Activated CD8-positive, alpha-beta memory T cell treated with anti-CD3 and anti-CD28 coated beads, Interleukin-2, amount 50 U/mL, for 1 hour (primary cell): ENCODE data around the gene DOCK8.

ENCODE experiments used
- DNase-seq: peaks from one replicate; pipeline ENCODE4 v3.0.0-alpha.2; 2020; ENCODE audit errors: extremely low read depth

The DOCK8 gene

DNA sequence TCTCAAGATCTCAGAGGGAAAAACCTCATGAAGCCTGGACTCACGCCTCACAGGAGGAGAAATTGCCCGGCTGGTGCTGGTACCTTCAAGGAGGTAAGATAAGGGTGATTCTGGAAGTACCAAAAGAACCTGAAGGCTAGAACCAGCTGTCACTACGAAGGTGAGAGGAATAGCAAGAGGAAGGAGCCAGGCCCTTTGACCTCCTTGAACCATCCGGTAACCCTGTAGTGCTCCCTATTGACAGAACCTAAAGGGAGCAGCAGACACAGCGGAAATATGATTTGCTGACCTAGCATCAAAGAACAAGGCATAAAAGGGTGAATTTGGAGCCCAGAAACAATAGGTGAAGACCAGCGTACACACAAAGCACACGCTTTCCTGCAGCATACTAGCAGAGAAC lies 92.2 kb downstream of the DOCK8 start:
- no peak for DNase-seq

DNA sequence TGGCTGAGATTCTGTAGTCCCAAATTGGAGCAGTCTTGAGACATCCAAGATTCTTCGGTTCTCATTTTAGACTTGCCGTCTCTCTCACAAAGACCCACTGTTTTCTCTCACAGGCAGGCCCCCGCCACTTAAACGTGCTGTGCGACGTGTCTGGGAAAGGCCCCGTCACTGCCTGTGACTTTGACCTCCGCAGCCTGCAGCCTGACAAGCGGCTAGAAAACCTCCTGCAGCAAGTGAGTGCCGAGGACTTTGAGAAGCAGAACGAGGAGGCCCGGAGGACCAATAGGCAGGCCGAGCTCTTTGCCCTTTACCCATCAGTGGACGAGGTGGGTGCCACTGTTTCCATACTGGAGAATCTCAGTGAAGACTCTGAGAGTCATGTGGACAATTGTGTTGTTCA lies 97.2 kb downstream of the DOCK8 start:
- DNase-seq: no peak

DNA sequence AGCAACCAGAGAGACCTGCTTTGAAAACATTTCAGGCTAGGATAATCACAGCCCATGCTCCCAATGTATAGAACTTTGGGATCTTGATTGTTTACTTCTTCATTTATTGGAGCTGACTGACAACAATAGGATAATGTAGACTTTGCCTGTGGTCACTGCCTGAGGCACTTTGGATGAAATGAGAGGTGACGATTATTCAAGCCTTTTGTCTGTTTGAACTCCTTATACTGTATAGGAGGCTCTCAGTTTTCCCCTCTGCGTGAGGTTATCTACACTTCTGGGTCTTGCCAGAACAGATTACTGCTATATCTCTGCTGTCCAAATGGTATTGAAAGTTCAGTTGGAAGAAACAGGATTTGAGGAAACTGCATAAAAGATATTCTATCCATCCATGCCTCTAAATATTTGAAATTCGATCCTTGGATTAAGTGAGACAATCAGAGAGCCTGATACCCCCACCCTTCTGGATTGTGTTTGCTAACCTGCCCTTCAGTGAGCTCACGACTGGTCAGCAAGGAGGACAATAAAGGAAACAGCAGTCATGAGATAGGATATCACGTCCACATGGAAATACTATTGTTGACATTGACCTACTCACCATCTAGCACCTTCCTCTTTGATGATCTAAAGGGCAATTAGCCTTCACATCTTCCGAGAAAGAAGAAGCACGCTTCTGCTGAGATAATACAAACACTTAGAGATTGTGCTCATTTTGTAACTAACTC lies 98.1 kb downstream of the DOCK8 start:
- no peak for DNase-seq

DNA sequence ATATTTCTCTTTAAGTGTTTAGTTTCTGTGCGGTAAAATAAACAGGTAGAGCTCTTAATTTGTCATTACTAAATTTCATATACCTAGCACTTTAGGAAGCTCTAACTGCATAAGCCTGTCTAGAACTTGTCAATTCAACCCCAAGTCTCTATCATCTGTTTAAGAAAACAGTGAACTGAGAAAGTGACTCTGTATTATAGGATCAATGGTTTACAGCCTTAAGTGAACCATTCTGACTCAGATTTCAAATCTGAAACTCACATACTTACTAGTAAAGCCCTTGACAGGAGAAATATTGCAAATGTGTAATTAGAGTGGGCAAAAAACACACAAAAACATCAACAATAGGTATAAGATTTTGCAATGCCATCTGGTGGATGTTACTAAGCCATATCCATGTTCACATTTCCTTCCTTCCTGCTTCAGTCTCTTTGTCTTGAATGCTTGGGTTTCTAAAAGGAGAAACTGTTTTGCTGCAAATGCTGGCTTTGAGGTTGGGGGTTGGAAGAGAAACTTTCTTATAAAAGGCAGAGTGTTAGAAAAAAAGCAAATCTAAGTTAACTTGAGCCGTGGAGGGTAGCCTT lies 101.8 kb downstream of the DOCK8 start:
- DNase-seq: no peak

GRCh38 chr9:318646-319045 lies 104.0 kb downstream of the DOCK8 start:
- no peak for DNase-seq

- DNase-seq: no peak
Measured at GRCh38 chr9:324971-325370, 110.3 kb downstream of the DOCK8 start.

GRCh38 chr9:326667-327066 lies 112.0 kb downstream of the DOCK8 start:
- DNase-seq: no peak

DNA sequence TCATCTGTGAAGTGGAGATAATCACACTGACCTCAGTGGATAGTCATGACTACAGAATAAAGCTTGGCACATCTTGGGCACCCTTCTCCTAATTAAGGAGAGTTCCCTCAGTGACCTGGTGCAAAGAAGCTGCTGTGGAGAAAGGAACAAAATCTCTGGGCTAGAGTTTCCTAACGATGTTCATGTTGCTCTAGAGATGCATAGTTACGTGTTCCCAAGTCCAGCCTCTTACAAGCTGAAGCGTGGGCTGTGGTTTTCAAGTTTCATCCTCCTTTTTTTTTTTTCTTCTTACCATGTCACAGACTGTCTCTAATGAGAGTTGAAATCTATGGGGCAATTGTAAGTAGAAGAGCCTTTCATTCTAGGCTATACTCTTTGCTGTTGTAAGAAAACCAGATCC lies 113.8 kb downstream of the DOCK8 start:
- DNase-seq: no peak

DNA sequence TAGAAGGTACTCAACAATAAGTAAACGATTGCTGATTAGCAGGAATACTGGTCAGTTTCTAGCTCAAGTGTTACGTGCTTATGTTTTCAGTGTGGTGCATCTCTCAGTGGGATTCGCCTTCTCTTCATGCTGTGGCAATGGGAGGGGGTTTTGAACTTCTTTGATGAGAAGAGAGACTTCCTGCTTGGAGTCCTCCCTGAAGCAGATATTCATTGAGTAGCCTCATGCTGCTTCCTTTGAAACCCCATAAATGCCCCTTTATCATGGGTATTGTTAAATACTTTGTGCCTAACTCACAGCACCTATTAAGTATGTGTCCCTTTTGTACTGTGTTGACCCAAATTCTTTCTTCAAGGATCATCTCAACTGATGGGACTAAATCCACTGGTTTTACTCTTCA lies 116.5 kb downstream of the DOCK8 start:
- no peak for DNase-seq

GRCh38 chr9:335373-335772 lies 120.7 kb downstream of the DOCK8 start:
- no peak for DNase-seq

GRCh38 chr9:336039-336438 lies 121.4 kb downstream of the DOCK8 start:
- no peak for DNase-seq

GRCh38 chr9:338602-339001 lies 123.9 kb downstream of the DOCK8 start:
- no peak for DNase-seq

- no peak for DNase-seq
Measured at GRCh38 chr9:341634-342421, 127.2 kb downstream of the DOCK8 start.

DNA sequence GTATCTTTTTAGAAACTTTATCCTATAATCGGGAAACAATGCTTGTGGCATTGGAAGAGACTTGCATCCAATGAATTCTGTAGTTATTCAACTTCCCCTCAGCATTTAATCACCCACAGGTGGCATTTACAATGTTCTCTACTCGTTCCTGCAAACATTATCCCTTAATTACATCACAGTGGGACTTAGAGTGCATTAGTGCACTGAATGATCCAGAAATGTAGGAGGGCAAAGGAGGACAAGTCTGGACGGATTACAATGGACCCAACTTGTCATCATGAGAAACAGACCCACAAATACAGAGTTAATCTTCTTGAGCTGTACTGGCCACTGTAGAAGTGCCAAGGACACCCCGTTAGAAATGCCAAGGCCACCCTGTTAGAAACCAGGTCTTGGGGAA lies 129.1 kb downstream of the DOCK8 start:
- no peak for DNase-seq

GRCh38 chr9:346111-346571 lies 131.5 kb downstream of the DOCK8 start:
- no peak for DNase-seq

DNA sequence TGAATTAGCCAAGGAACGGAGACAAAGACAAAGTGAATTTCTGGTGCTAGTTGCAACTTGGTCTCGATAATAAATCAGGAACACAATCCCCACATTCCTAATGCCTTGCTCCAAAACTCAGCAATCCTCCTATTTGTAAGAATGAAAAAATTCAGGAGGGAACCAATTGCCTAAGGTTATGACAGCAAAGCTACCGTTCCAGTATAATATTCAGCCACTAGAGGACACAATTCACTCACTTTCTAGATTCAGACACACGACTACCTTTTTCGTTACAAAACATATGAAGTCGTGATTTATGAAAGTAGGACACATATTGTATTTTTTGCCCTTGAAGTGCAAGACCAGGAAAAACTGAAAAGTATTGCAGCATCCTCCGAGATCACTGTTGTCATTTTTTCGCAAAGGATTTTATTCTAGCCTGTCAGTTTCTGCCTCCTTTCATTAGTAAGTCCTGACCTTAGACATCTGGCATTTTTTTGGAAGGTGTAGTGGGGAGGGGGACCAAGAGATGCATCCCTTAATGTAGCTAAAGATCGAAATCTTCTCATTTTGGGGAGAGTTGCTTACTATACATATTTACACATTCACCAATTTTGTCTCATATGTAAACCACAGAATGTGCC lies 133.1 kb downstream of the DOCK8 start:
- DNase-seq: no peak

GRCh38 chr9:350384-350783 lies 135.7 kb downstream of the DOCK8 start:
- DNase-seq: no peak

- DNase-seq: no peak
Measured at GRCh38 chr9:351916-352315, 137.3 kb downstream of the DOCK8 start.

DNA sequence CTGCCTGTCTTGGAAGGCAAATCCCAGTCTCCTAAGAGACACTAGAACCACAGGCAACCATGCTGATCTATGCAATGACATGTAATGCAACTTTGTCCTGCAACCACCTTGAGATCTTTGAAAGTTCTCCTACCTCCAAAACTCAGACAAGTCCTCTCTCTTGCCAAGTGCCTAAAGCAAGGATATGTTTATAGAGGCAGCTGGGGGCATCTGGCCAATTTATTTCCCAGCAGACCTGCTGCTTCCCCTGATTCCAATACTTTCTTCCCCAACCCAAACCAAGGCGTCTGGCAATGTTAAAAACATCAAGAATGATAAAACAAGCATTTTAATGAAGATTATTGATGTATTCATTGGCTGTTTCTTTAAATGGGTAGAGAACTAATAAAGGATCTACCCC lies 138.4 kb downstream of the DOCK8 start:
- DNase-seq: no peak

- no peak for DNase-seq
Measured at GRCh38 chr9:354453-354852, 139.8 kb downstream of the DOCK8 start.

DNA sequence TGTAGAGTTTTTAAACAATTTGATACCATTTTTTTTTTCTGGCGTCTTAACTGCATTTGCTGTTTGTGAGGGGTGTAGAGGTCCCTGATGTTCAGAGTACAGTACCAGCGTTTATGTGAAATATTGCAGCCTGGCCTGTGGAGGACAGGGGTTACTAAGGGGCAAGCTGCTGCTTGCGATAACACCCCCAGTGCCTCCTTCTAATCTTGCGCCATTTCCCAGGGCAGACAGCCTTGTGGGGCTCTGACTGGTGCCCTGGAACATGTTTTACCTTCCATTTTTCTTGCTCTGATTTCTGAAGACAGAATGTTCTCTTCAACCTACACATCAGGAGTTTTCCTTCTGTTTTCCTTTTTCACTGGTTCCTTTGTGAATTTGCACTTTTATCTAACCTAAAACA lies 142.9 kb downstream of the DOCK8 start:
- no peak for DNase-seq

DNA sequence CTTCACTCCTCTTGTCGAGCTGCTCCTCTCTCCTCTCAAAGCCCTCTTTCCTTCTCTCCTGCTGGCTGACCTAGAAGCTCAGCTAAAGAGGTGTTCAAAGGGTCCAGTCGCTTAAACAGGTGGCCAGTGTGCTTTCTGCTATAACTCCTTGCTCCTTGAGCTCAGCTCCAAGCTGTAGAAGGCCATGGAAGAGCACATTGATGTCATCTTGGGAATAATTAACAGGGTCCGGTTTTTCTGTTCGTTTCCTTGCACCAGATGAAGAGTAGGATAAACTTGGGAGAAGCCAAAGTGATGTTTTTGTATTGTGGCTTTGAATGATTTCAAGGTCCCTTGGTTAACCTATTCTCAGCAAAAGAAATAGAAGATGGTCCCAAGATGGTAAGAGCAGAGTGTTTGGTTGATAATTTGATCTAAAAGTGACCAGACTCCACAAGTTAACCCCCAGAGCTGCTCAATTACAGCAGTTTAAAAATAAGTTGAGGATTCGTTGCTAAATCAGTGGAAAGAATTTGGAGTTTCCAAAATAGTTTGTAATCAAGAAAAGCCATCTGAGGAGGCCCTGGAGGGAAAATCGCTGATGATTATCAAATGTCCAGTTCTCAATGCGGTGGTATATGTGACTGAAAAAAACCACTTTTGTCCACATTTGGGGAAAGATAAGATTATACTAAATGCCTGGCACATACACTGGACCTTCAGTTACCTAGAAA lies 148.1 kb downstream of the DOCK8 start:
- DNase-seq: no peak
